ENCODE results near the gene C2CD4A. TPM values are rescaled to one million over a fixed set of nuclear protein-coding genes. Genes with fewer than 3 reads are reported as not detected.
A peak's percentile ranks its signal among the peaks of the same experiment; 100 is the strongest.

Gene C2CD4A
- total RNA-seq, 6 experiments from 2014 or later: not detected

DNA sequence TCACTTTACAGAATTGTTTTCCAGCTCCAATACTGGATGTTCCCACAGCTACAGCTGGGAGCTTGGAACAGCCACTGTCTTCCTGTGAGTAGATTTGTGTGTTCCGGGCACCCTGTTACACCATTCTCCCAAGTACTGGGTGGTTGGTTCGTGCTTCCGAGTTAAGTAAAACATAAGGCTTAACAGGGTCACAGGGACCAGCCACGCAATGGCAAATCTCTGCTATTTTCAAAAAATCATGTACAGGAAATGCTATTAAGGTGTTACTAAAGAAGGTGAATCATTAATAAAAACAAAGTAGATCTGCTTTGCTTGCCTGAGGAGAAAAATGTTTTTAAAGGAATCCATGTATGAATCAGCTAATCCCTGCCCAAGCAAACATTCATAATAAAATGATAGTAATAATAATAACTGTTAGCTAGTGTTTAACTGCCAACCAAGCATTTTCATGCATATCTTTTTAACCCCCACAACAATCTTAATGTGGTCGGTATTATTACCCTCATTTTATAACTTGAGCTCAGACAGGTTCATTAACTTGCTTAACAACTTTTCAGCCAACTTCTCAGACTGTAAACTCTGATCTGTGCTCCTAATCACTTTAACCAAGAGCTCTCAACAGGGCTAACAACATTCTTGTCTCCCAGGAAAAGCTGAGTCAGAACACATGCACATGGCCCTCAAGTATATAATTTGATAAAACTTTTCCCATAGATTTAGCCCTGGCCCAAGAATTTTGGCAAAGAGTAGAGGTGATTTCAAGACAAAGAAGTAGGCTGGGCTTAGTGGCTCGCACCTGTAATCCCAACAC is 2.7 kb upstream of the C2CD4A start:
- peaks cover 11% of the 10 kb centered on the region for H3K27me3 Mint-ChIP-seq (ENCODE audit: insufficient read depth)
- H3K27ac Mint-ChIP-seq: peak overlapping the region; percentile 78
- no peak for TF ChIP-seq CTCF (IDR thresholded peaks at IDR 0.05)
- H3K36me3 Mint-ChIP-seq (ENCODE audit: low read depth): no peaks in the 10 kb centered on the region
- no peak overlapping the region; the same call in 1 of the 2 replicates for H3K4me3 Mint-ChIP-seq
- peaks cover 37% of the 10 kb centered on the region for H3K4me1 Mint-ChIP-seq (ENCODE audit: low read depth)
- peaks cover 3% of the 10 kb centered on the region; the same call in 1 of the 2 replicates for H3K9me3 Mint-ChIP-seq
- peak; percentile 53 for DNase-seq

DNA sequence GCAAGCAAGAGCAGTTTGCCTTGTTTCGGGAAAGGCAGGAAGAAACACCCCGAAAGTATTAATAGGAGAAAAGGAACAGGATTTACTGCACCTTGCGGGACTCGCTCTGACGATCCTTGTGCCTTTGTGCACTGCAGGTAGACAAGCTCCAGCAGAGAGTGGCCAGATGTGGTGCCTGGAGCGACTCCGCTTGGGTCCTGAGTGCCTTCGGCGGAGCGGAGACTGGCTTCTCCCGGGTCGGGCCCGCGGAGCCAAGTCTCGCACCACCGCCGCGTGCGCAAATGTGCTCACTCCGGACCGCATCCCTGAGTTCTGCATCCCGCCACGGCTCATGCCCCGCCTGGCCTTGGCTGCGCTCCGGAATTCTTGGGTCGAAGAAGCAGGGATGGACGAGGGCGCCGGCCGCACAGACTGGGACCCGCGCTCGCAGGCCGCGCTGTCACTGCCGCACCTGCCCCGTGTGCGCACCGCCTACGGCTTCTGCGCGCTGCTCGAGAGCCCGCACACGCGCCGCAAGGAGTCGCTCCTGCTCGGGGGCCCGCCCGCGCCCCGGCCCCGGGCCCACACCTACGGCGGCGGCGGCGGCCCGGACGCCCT is 769 bp downstream of the C2CD4A start:
- no peak overlapping the region for H3K27ac Mint-ChIP-seq
- H3K4me1 Mint-ChIP-seq (ENCODE audit: low read depth): peaks cover 26% of the 10 kb centered on the region
- no peaks in the 10 kb centered on the region for H3K36me3 Mint-ChIP-seq (ENCODE audit: low read depth)
- TF ChIP-seq CTCF (IDR thresholded peaks at IDR 0.05): no peak
- peak overlapping the region; percentile 81 for H3K4me3 Mint-ChIP-seq
- peaks cover 3% of the 10 kb centered on the region; the same call in 1 of the 2 replicates for H3K9me3 Mint-ChIP-seq
- no peak for DNase-seq
- peaks cover 11% of the 10 kb centered on the region for H3K27me3 Mint-ChIP-seq (ENCODE audit: insufficient read depth)

GRCh38 chr15:62068071-62068809 is 1.5 kb downstream of the C2CD4A start:
- Mint-ChIP-seq H3K9me3 (peaks cover 3% of the 10 kb centered on the region; the same call in 1 of the 2 replicates), H3K27me3 (ENCODE audit: insufficient read depth) (peaks cover 11% of the 10 kb centered on the region), H3K27ac (no peak overlapping the region), H3K4me3 (peak overlapping the region; percentile 73), H3K4me1 (ENCODE audit: low read depth) (peaks cover 25% of the 10 kb centered on the region), H3K36me3 (ENCODE audit: low read depth) (no peaks in the 10 kb centered on the region)
- peak; percentile 51 for TF ChIP-seq CTCF (IDR thresholded peaks at IDR 0.05)
- DNase-seq: no peak

GRCh38 chr15:62068810-62069167 is 2.0 kb downstream of the C2CD4A start:
- peak overlapping the region; percentile 73 for H3K4me3 Mint-ChIP-seq
- H3K27me3 Mint-ChIP-seq (ENCODE audit: insufficient read depth): peaks cover 11% of the 10 kb centered on the region
- H3K36me3 Mint-ChIP-seq (ENCODE audit: low read depth): no peaks in the 10 kb centered on the region
- no peak for TF ChIP-seq CTCF (IDR thresholded peaks at IDR 0.05)
- peaks cover 3% of the 10 kb centered on the region; the same call in 1 of the 2 replicates for H3K9me3 Mint-ChIP-seq
- no peak for DNase-seq
- peaks cover 20% of the 10 kb centered on the region for H3K4me1 Mint-ChIP-seq (ENCODE audit: low read depth)
- no peak overlapping the region for H3K27ac Mint-ChIP-seq

GRCh38 chr15:62069551-62069950 is 2.8 kb downstream of the C2CD4A start:
- Mint-ChIP-seq H3K4me1 (ENCODE audit: low read depth) (peaks cover 13% of the 10 kb centered on the region), H3K27ac (no peak overlapping the region), H3K27me3 (ENCODE audit: insufficient read depth) (peaks cover 11% of the 10 kb centered on the region)

More at GRCh38 chr15:62069551-62069950, 2.8 kb downstream of the C2CD4A start:
- peaks cover 3% of the 10 kb centered on the region; the same call in 1 of the 2 replicates for H3K9me3 Mint-ChIP-seq
- DNase-seq: no peak
- no peak for TF ChIP-seq CTCF (IDR thresholded peaks at IDR 0.05)
- no peak overlapping the region for H3K4me3 Mint-ChIP-seq
- H3K36me3 Mint-ChIP-seq (ENCODE audit: low read depth): no peaks in the 10 kb centered on the region
